K562 (cell line): ENCODE data around the gene EFCAB12.

Experiments
- CTCF ChIP-seq, 3 experiments: IDR thresholded peaks in 2 of 3; conservative IDR thresholded peaks in 1 of 3; 2 replicates each; pipeline ENCODE4 v1.5.1; 2011 to 2012; ENCODE audit warnings: low read length in 3 of 3, mild to moderate bottlenecking in 3 of 3, control low read depth in 2 of 3, improper control_type of control experiment in 1 of 3, inconsistent platforms in 1 of 3, low read depth in 1 of 3, mixed read lengths in 1 of 3, moderate library complexity in 1 of 3; ENCODE audit not compliant: insufficient read depth in 2 of 3
- GABPA ChIP-seq: fragments of 200-800 bp; sonication (Bioruptor generic); conservative IDR thresholded peaks from 2 replicates; pipeline ENCODE4 v1.6.1; 2016; ENCODE audit warnings: low read depth, missing genetic modification characterization, missing compliant biosample characterization
- POLR2AphosphoS2 ChIP-seq: IDR thresholded peaks from 2 replicates; pipeline ENCODE4 v1.6.1; 2012; ENCODE audit warnings: low read length, improper control_type of control experiment

GRCh38 chr3:129460155-129460554, 31.7 kb upstream of the EFCAB12 start:
- TF ChIP-seq POLR2AphosphoS2: no peak
- no peak for TF ChIP-seq GABPA (tag)
- no peak for TF ChIP-seq CTCF (IDR thresholded peaks at IDR 0.05 in 2 of 3, conservative IDR thresholded peaks at IDR 0.05 in 1 of 3; ENCODE audit: insufficient read depth in 2 of 3, low read depth in 1 of 3, low read length in 3 of 3)
